Upper lobe of left lung (tissue), 6 donors: ENCODE data around the gene HACD3. TPM values are rescaled to one million over a fixed set of nuclear protein-coding genes. Genes with fewer than 3 reads are reported as not detected.

Experiments used
- ATAC-seq, 2 donors: fragments of 200-7000 bp; cut with Tn5 transposase; one replicate each; pipeline ENCODE4 v1.9.1; 2022; ENCODE audit warnings: mild to moderate bottlenecking in 2 of 2, moderate library complexity in 2 of 2; ENCODE audit not compliant: low FRiP score in 2 of 2
- DNase-seq, 2 donors: peaks; one replicate each; pipeline ENCODE4 v3.0.0-alpha.2; 2019 to 2020
- H3K27ac ChIP-seq, 4 donors: fragments of 200-600 bp; sonication (generic); one replicate each; pipeline ENCODE4 v1.5.1; 2016 to 2019
- H3K27me3 ChIP-seq, 4 donors: fragments of 200-600 bp; sonication (generic); one replicate each; pipeline ENCODE4 v1.5.1; 2017 to 2019
- H3K36me3 ChIP-seq, 4 donors: fragments of 200-600 bp; sonication (generic); one replicate each; pipeline ENCODE4 v1.5.1; 2016 to 2019
- H3K4me1 ChIP-seq, 4 donors: fragments of 200-600 bp; sonication (generic); one replicate each; pipeline ENCODE4 v1.5.1; 2018 to 2019
- H3K4me3 ChIP-seq, 4 donors: fragments of 200-600 bp; sonication (generic); one replicate each; pipeline ENCODE4 v1.5.1; 2017 to 2019; ENCODE audit warnings: mild to moderate bottlenecking in 2 of 4, moderate library complexity in 1 of 4
- H3K9me3 ChIP-seq, 4 donors: fragments of 200-600 bp; sonication (generic); one replicate each; pipeline ENCODE4 v1.5.1; 2018 to 2019
- EP300 ChIP-seq, 4 donors: sonication (generic); formaldehyde crosslinking; IDR thresholded peaks; one replicate each; pipeline ENCODE4 v1.5.1; 2017; ENCODE audit warnings: antibody characterized with exemption in 4 of 4, control low read depth in 2 of 4
- POLR2A ChIP-seq, 4 donors: fragments of 450-650 bp; IDR thresholded peaks; one replicate each; pipeline ENCODE4 v1.5.1; 2016 to 2017; ENCODE audit warnings: antibody characterized with exemption in 4 of 4, mild to moderate bottlenecking in 2 of 4
- POLR2AphosphoS5 ChIP-seq, 2 donors: sonication (generic); formaldehyde crosslinking; IDR thresholded peaks; one replicate each; pipeline ENCODE4 v1.5.1; 2017; ENCODE audit warnings: antibody characterized with exemption in 2 of 2
- WGBS, 2 donors: methylation state at CpG; one replicate each; pipeline ENCODE4 v1.1.5; 2017 to 2018; 5-methylcytosine and 5-hydroxymethylcytosine counted together
- total RNA-seq, 6 donors: library from RNA; depleted of rRNA in 4 of 6; stranded (reverse); fragments of >200 nt in 4 of 6; gene quantifications; one replicate each; pipeline versions ENCODE4 v1.1.0 to v1.2.1, GENCODE V29; 2016 to 2021
- TF ChIP-seq, protein P1 (sequence below), 6 experiments: fragments of 450-650 bp in 4 of 6; fragments of 200-600 bp in 2 of 6; sonication (generic) in 2 of 6; IDR thresholded peaks; one replicate each; pipeline ENCODE4 v1.5.1; 2016 to 2019; ENCODE audit warnings: antibody characterized with exemption in 6 of 6
- donor health status: DM: no; HTN: no; CAD: no; lungs with moderate emphysema.
- donor health status: DM: no; HTN: yes; CAD: no; lungs with severe emphysema.

The HACD3 gene
- total RNA-seq, 6 donors from 2014 or later: 14.7 to 65.7 (median 42.6) TPM

GRCh38 chr15:65569728-65570127 lies 39.5 kb downstream of the HACD3 start:
- ATAC-seq (no peak), DNase-seq (no peak)
- Histone ChIP-seq H3K4me3 (no peak overlapping the region), H3K27ac (no peak overlapping the region), H3K36me3 (peaks cover 3 to 59% (median 22%) of the 10 kb centered on the region in 4 donors), H3K27me3 (no peaks in the 10 kb centered on the region), H3K9me3 (no peaks in the 10 kb centered on the region), H3K4me1 (no peaks in the 10 kb centered on the region)
- 75 to 80% methylated on average over 3 of the region's 3 CpGs for WGBS, 2 donors
- TF ChIP-seq POLR2AphosphoS5 (IDR thresholded peaks at IDR 0.05) (no peak), EP300 (IDR thresholded peaks at IDR 0.05) (no peak), POLR2A (IDR thresholded peaks at IDR 0.05) (no peak)
- TF ChIP-seq, protein P1, sequence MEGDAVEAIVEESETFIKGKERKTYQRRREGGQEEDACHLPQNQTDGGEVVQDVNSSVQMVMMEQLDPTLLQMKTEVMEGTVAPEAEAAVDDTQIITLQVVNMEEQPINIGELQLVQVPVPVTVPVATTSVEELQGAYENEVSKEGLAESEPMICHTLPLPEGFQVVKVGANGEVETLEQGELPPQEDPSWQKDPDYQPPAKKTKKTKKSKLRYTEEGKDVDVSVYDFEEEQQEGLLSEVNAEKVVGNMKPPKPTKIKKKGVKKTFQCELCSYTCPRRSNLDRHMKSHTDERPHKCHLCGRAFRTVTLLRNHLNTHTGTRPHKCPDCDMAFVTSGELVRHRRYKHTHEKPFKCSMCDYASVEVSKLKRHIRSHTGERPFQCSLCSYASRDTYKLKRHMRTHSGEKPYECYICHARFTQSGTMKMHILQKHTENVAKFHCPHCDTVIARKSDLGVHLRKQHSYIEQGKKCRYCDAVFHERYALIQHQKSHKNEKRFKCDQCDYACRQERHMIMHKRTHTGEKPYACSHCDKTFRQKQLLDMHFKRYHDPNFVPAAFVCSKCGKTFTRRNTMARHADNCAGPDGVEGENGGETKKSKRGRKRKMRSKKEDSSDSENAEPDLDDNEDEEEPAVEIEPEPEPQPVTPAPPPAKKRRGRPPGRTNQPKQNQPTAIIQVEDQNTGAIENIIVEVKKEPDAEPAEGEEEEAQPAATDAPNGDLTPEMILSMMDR (IDR thresholded peaks at IDR 0.05): no peak

DNA sequence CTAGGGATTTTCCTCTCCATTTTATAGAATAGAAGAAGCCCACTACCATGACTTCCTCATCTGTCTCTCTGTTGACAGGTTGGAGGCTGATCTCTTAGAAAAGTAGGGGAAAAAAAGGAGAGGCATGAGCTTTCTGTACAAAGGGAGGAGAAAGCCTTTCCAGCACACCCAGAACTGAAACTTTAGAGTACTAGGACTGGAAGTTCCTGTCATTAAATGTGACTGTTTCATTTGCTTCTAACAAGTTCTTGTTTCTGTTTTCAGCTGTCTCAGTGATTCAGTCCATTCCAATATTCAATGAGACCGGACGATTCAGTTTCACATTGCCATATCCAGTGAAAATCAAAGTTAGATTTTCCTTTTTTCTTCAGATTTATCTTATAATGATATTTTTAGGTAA lies 41.7 kb downstream of the HACD3 start:
- Histone ChIP-seq H3K27ac (no peak overlapping the region), H3K4me3 (no peak overlapping the region), H3K27me3 (no peaks in the 10 kb centered on the region), H3K36me3 (peaks cover 0 to 55% (median 12%) of the 10 kb centered on the region in 4 donors), H3K4me1 (no peaks in the 10 kb centered on the region), H3K9me3 (no peaks in the 10 kb centered on the region)
- DNase-seq (no peak), ATAC-seq (no peak)
- no peak for TF ChIP-seq POLR2A (IDR thresholded peaks at IDR 0.05)
- no peak for TF ChIP-seq POLR2AphosphoS5 (IDR thresholded peaks at IDR 0.05)
- TF ChIP-seq EP300 (IDR thresholded peaks at IDR 0.05): no peak
- TF ChIP-seq, protein P1 (IDR thresholded peaks at IDR 0.05): no peak
- WGBS, 2 donors: 90 to 97% methylated on average over 2 of the region's 2 CpGs

DNA sequence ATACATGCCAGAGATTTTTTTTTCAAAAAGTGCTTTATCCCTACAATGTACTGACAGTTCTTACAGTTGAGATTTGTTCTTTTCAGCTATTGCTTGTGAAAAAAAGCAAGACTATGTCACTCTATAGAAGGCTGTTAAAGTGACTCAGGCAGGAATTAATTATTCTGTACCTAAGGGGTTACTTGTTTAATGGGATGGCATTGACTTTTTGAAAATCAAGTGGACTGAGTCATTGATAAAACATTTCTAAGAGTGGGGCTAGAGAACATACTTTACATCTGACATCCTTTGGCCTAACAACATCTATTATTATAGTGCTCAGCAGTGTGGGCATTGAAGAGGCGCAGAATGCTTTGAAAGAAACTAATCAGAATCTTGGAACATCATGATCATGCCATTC lies 46.4 kb downstream of the HACD3 start:
- H3K27me3 ChIP-seq: no peaks in the 10 kb centered on the region
- H3K36me3 ChIP-seq: peaks cover 7 to 66% (median 27%) of the 10 kb centered on the region in 4 donors
- no peak for DNase-seq
- no peak overlapping the region for H3K4me3 ChIP-seq
- no peaks in the 10 kb centered on the region for H3K9me3 ChIP-seq
- 73 to 83% methylated on average over 1 of the region's 1 CpG for WGBS, 2 donors
- H3K27ac ChIP-seq: peak overlapping the region in 1 of 4 donors; percentile 8
- TF ChIP-seq EP300 (IDR thresholded peaks at IDR 0.05): no peak
- TF ChIP-seq POLR2A (IDR thresholded peaks at IDR 0.05): no peak
- TF ChIP-seq, protein P1 (IDR thresholded peaks at IDR 0.05): no peak
- ATAC-seq: peak in 1 of 2 donors; percentile 73
- H3K4me1 ChIP-seq: no peaks in the 10 kb centered on the region

DNA sequence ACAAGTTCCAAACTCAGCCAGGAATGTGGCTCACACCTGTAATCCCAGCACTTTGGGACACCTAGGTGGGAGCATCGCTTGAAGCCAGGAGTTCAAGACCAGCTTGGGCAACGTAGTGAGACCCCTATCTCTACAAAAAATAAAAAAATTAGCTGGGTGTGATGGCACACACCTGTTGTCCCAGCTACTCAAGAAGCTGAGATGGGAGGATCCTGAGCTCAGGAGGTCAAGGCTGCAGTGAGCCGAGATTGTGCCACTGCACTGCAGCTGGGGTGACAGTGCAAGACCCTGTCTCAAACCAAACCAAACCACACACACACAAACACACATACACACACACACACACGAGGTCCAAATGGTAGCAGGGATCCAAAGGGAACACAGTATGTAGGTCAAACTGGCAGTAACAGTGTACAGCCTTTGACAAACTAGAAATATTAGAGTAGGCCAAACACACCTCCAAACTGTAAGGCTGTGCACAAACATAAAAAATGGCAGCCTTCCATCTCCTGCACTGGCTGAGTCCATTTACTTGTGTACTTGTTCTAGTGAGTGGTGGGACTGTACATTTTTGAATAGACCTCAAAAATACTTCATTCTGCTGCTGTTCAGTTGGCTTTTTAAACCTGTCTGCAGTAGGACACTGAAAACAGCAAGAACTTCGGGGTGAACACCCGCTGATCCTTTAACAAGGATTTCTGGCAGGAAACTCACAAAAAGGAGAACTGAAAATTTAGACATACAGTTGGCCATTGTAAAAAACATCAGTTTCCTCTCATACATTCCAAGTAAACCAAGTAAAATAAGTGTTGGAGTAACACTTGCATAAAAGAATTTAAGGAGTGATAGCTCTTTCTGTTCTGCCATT lies 47.1 kb downstream of the HACD3 start:
- H3K9me3 ChIP-seq: no peaks in the 10 kb centered on the region
- peaks cover 7 to 68% (median 29%) of the 10 kb centered on the region in 4 donors for H3K36me3 ChIP-seq
- no peak overlapping the region for H3K4me3 ChIP-seq
- H3K4me1 ChIP-seq: no peaks in the 10 kb centered on the region
- 77 to 80% methylated on average over 6 of the region's 6 CpGs for WGBS, 2 donors
- no peaks in the 10 kb centered on the region for H3K27me3 ChIP-seq
- ATAC-seq: no peak
- TF ChIP-seq POLR2AphosphoS5 (IDR thresholded peaks at IDR 0.05): no peak
- TF ChIP-seq EP300 (IDR thresholded peaks at IDR 0.05): no peak
- TF ChIP-seq, protein P1 (IDR thresholded peaks at IDR 0.05): no peak
- TF ChIP-seq POLR2A (IDR thresholded peaks at IDR 0.05): no peak
- peak overlapping the region in 1 of 4 donors; percentile 8 for H3K27ac ChIP-seq
- no peak for DNase-seq
